Right lobe of liver (tissue), 6 donors: ENCODE data around the gene MBP. TPM values are rescaled to one million over a fixed set of nuclear protein-coding genes. Genes with fewer than 3 reads are reported as not detected.

Experiments used
- ATAC-seq, 4 donors: fragments of 200-7000 bp; cut with Tn5 transposase; one replicate each; pipeline ENCODE4 v1.9.1; 2020; ENCODE audit warnings: mild to moderate bottlenecking in 4 of 4, moderate library complexity in 4 of 4
- DNase-seq, 3 donors: peaks; one replicate each; pipeline ENCODE4 v3.0.0-alpha.2; 2020
- H3K27ac ChIP-seq, 3 donors: fragments of 200-600 bp; one replicate each; pipeline ENCODE4 v1.8.0; 2022
- H3K27me3 ChIP-seq, 2 donors: fragments of 200-600 bp; one replicate each; pipeline ENCODE4 v1.8.0; 2022
- H3K36me3 ChIP-seq, 4 donors: fragments of 200-600 bp; sonication (generic) in 1 of 4; one replicate each; pipeline versions ENCODE4 v1.5.1 to v1.8.0; 2017 to 2022; ENCODE audit warnings: control low read depth in 1 of 4
- H3K4me1 ChIP-seq, 4 donors: fragments of 200-600 bp; sonication (generic) in 1 of 4; one replicate each; pipeline versions ENCODE4 v1.5.1 to v1.8.0; 2017 to 2022; ENCODE audit warnings: control low read depth in 1 of 4
- H3K4me3 ChIP-seq, 3 donors: fragments of 200-600 bp; one replicate each; pipeline ENCODE4 v1.8.0; 2022
- H3K9me3 ChIP-seq, 4 donors: fragments of 200-600 bp; sonication (generic) in 1 of 4; one replicate each; pipeline versions ENCODE4 v1.5.1 to v1.8.0; 2017 to 2022; ENCODE audit warnings: control low read depth in 1 of 4
- POLR2A ChIP-seq: fragments of 450-650 bp; IDR thresholded peaks from one replicate; pipeline ENCODE4 v1.6.1; 2017; ENCODE audit warnings: antibody characterized with exemption, mild to moderate bottlenecking
- WGBS: methylation state at CpG from one replicate; pipeline ENCODE4 v1.1.6; 2018; ENCODE audit warnings: low coverage, low lambda C conversion rate; ENCODE audit not compliant: insufficient coverage; ENCODE audit errors: missing lambda C conversion rate; 5-methylcytosine and 5-hydroxymethylcytosine counted together
- intact Hi-C, 2 donors: fragments of 100-400 bp; cut with DNase I; formaldehyde crosslinking; loops; one replicate each; pipeline versions ENCODE4 v1.11.2 to v1.14.1; 2022
- total RNA-seq, 6 experiments: library from RNA; depleted of rRNA in 2 of 6; stranded (reverse); fragments of >200 nt in 2 of 6; fragmentation: NEBNext Ultra II Directional in 3 of 6; extraction: Animal tissue kit (Norgen Biotek cat#: 25700) in 3 of 6; gene quantifications; one replicate each; pipeline versions ENCODE4 v1.1.0 to v1.2.4, GENCODE V29; 2016 to 2023
- TF ChIP-seq, protein P1 (sequence below), 4 donors: fragments of 200-600 bp in 3 of 4; fragments of 450-650 bp in 1 of 4; IDR thresholded peaks; one replicate each; pipeline versions ENCODE4 v1.5.1 to v1.8.0; 2016 to 2022; ENCODE audit warnings: antibody characterized with exemption in 4 of 4, mild to moderate bottlenecking in 2 of 4
- donor health status: DM: no; HTN: yes; CAD: no.
- donor health status: DM: no; HTN: no; CAD: no.
- donor health status: DM: no; HTN: no; CAD: no.
- donor health status: DM: no; HTN: yes; CAD: no.
- donor health status: DM: no; HTN: yes; CAD: no.

The MBP gene
- total RNA-seq, 6 experiments from 2014 or later = 24.0 to 40.8 (median 27.6) TPM

DNA sequence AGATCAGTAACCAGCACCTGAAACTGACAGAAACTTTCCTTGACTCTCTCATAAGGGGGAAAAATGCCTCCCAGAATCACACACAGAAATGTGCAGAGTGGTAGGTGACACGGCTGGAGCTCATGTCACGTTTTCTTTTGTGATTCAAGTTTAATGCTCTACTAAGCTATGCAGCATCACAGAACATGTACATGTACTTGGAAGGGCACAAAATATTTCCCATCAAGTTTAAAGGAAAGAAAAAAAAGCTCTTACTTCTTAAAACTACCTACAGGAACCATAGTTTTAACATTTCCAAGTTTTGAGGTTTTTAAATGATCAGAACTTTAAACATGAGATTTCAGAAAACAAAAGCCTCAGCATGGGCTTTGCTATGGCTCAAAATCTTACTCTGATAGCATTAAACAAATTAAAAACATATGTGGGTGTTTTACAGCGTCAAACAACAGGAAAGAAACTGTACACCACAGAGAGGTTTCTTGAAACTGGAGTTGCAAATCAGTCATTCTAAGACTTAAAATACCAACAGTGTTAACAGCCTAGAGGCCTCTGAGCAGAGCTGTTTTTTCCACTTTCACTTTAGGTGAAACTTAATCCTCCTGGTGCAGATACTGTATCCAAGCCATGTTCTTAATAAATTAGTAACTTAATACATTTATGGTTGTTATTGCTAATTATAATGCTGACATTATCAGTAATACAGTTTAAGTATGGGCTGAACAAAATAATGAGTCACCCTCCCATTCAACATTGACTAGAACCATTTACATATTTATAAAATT is 30.1 kb downstream of the MBP start:
- Histone ChIP-seq H3K4me1 (peaks cover 0 to 28% (median 20%) of the 10 kb centered on the region in 4 donors), H3K36me3 (no peaks in the 10 kb centered on the region), H3K27me3 (no peaks in the 10 kb centered on the region), H3K4me3 (no peak overlapping the region), H3K9me3 (no peaks in the 10 kb centered on the region), H3K27ac (peak overlapping the region; percentile 64 to 81 (median 65))
- TF ChIP-seq, protein P1, sequence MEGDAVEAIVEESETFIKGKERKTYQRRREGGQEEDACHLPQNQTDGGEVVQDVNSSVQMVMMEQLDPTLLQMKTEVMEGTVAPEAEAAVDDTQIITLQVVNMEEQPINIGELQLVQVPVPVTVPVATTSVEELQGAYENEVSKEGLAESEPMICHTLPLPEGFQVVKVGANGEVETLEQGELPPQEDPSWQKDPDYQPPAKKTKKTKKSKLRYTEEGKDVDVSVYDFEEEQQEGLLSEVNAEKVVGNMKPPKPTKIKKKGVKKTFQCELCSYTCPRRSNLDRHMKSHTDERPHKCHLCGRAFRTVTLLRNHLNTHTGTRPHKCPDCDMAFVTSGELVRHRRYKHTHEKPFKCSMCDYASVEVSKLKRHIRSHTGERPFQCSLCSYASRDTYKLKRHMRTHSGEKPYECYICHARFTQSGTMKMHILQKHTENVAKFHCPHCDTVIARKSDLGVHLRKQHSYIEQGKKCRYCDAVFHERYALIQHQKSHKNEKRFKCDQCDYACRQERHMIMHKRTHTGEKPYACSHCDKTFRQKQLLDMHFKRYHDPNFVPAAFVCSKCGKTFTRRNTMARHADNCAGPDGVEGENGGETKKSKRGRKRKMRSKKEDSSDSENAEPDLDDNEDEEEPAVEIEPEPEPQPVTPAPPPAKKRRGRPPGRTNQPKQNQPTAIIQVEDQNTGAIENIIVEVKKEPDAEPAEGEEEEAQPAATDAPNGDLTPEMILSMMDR (IDR thresholded peaks at IDR 0.05) = no peak
- DNase-seq = no peak
- 49% methylated on average over 3 of the region's 3 CpGs for WGBS
- ATAC-seq = peak in 2 of 4 donors; percentile 4 to 13
- intact Hi-C loops = no loop called here

DNA sequence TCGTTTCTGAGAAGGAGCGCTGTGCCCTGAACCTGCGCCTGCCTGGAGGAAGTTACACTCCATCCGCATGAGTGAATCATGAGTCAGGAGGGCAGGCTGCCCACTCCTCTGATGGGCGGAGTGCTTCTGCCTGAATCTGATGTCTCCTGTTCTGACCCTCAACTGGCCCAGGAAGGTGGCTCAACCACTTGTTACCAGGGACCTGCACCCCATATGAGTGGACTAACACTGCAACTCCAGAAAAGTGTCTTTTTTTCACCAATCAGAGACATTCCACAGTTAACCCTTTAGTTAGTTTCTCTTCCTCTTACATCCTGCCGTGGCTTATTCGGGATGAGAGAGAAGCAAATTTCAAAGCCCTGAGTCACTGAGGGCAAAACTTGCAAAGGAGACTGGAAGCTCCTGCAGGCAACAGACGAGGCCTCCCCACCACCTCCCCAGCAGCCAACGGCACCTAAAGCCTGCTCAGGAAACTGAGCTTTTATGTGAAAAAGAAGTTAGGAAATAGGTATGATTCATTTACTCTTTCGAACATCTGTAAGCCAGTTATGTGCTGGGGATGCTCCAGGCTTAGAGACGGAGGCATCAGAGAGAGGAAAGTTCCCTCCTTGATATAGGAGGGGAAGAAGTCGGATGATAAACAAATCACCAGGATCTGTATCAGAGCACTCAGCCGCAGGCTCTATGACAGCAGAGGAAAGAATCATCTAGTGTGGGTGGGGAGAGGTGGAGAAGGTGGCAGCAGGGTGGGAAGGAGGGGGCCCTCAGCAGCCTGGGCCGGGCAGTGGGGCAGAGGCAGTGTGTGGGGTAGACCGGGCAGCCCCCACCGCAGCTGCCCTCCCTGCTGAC is 30.9 kb downstream of the MBP start:
- peaks cover 0 to 7% (median 0%) of the 10 kb centered on the region in 4 donors for H3K36me3 ChIP-seq
- intact Hi-C loops = no loop called here
- H3K4me3 ChIP-seq = no peak overlapping the region
- TF ChIP-seq, protein P1 (IDR thresholded peaks at IDR 0.05) = no peak
- TF ChIP-seq POLR2A = peak; percentile 39
- 46% methylated on average over 9 of the region's 16 CpGs for WGBS
- H3K9me3 ChIP-seq = no peaks in the 10 kb centered on the region
- peaks cover 0 to 28% (median 20%) of the 10 kb centered on the region in 4 donors for H3K4me1 ChIP-seq
- peak in 1 of 3 donors; percentile 74 for DNase-seq
- H3K27ac ChIP-seq = peak overlapping the region; percentile 64 to 81 (median 65)
- H3K27me3 ChIP-seq = no peaks in the 10 kb centered on the region
- ATAC-seq = peak; percentile 46 to 67 (median 58)

DNA sequence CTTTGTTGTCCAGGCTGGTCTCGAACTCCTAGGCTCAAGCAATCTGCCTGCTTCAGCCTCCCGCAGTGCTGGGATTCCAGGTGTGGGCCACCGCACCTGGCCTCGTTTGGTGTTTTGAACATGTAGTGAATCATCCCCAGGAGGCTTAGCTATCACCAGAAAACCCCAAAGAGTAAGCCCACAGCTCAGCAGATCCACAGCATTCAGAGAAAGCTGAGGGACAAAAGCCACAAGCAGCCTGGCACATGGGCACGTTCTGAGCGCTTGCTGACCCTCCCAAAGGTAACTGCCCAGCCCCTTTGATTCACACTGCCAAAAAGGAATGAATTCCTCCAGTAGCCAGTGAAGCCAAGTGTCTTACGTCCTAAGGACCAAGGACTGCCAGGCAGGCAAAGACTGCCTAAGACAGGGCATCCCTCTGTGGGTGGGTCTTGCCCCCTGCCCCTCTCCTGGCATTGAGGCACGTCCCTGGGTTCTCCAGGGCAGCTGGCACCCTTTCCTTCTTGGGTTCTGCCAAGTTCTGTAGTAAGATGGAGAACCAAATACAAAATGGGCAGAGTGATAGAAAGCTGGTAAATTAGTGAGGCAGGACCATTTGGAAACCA is 31.7 kb downstream of the MBP start:
- ATAC-seq = no peak
- DNase-seq = no peak
- no peak for TF ChIP-seq POLR2A
- TF ChIP-seq, protein P1 (IDR thresholded peaks at IDR 0.05) = no peak
- Histone ChIP-seq H3K4me3 (no peak overlapping the region), H3K27ac (peak overlapping the region; percentile 64 to 81 (median 65)), H3K4me1 (peaks cover 0 to 28% (median 20%) of the 10 kb centered on the region in 4 donors), H3K27me3 (no peaks in the 10 kb centered on the region), H3K36me3 (peaks cover 0 to 10% (median 0%) of the 10 kb centered on the region in 4 donors), H3K9me3 (no peaks in the 10 kb centered on the region)
- WGBS = 57% methylated on average over 2 of the region's 8 CpGs
- intact Hi-C loops = no loop called here

DNA sequence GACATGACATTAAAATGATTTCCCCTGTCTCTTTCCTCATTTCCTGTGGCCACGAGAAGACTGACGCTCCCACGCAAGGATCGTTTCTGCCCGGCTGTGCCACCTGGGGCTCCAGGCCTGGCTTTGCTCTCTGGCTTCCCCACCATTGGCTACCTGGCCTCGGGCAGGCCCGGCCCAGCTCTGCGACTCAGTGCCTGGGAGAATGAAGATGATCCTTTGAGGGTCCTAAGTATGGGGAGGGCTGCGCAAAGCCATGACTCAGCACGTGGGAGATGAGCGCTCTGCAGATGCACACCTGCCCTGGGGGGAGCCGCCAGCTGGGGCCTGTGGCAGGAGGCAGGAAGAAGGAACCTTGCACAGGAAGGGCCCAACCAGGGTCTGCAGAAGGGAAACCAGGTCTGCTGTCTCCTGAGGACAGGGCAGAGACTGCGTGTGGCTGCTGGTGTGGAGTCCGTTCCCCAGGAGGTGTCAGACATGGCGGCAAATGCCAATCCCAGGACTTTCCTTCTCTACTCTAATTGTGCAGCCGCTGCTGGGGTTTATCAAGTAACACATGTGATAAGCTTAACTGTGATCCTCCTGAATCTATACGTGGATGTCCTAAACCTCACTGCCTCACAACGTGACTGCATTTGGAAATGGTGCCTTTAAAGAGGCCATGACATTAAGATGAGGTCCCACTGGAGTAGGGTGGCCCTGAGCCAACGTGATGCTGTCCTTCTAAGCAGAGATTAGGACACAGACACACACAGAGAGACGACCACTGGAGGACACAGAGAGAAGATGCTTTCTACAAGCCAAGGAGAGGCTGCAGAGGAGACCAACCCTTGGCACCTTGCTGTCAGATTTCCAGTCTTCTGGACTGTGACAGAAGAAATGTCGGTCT is 32.9 kb downstream of the MBP start:
- intact Hi-C loops = no loop called here
- 65% methylated on average over 12 of the region's 21 CpGs for WGBS
- Histone ChIP-seq H3K9me3 (no peaks in the 10 kb centered on the region), H3K36me3 (peaks cover 0 to 10% (median 0%) of the 10 kb centered on the region in 4 donors), H3K27me3 (no peaks in the 10 kb centered on the region), H3K4me3 (no peak overlapping the region), H3K4me1 (peaks cover 0 to 27% (median 19%) of the 10 kb centered on the region in 4 donors), H3K27ac (peak overlapping the region in 1 of 3 donors; percentile 35)
- no peak for TF ChIP-seq POLR2A
- TF ChIP-seq, protein P1 (IDR thresholded peaks at IDR 0.05) = no peak
- DNase-seq (no peak), ATAC-seq (no peak)
